ENCODE data around the gene PRSS36. TPM values are rescaled to one million over a fixed set of nuclear protein-coding genes. Genes with fewer than 3 reads are reported as not detected.
A peak's percentile ranks its signal among the peaks of the same experiment; 100 is the strongest.

PRSS36 gene
- total and polyA plus RNA-seq, 9 of the 15 experiments (the other 6 are each of a cell fraction or from before 2014, with no cell fraction given) = 0.09 to 1.2 (median 0.54) TPM; not detected in 2

- TF ChIP-seq HNRNPK (IDR thresholded peaks at IDR 0.05; ENCODE audit: low read depth, low read length, poor library complexity, severe bottlenecking) (no peak), CGGBP1 (CRISPR knock-in tag; IDR thresholded peaks at IDR 0.05) (no peak), BCOR (IDR thresholded peaks at IDR 0.05) (no peak), SNAPC5 (CRISPR knock-in tag; IDR thresholded peaks at IDR 0.05) (no peak), THRAP3 (IDR thresholded peaks at IDR 0.05; ENCODE audit: borderline replicate concordance) (no peak), XRCC3 (IDR thresholded peaks at IDR 0.05) (no peak), CBFA2T3 (IDR thresholded peaks at IDR 0.05) (peak; percentile 74), MXI1 (IDR thresholded peaks at IDR 0.05; ENCODE audit: low read depth, low read length) (no peak), PYGO2 (tag; IDR thresholded peaks at IDR 0.05) (no peak), ILK (tag; IDR thresholded peaks at IDR 0.05; ENCODE audit: borderline replicate concordance, low read depth) (no peak), ZHX1 (conservative IDR thresholded peaks at IDR 0.05; ENCODE audit: low read length) (no peak), HOXB6 (CRISPR knock-in tag; IDR thresholded peaks at IDR 0.05; ENCODE audit: borderline replicate concordance) (no peak), HDAC8 (tag; IDR thresholded peaks at IDR 0.05) (no peak), ZNF77 (CRISPR knock-in tag; IDR thresholded peaks at IDR 0.05) (no peak), ZNF263 (CRISPR knock-in tag; IDR thresholded peaks at IDR 0.05; ENCODE audit: borderline replicate concordance) (no peak), SAP30 (IDR thresholded peaks at IDR 0.05; ENCODE audit: borderline replicate concordance, insufficient read depth, low read depth, low read length, poor library complexity, severe bottlenecking) (no peak), CCNT2 (IDR thresholded peaks at IDR 0.05; ENCODE audit: borderline replicate concordance, extremely low read depth, insufficient read length, low read depth, low read length) (peak; percentile 34), PKNOX1 (IDR thresholded peaks at IDR 0.05) (0 out of 2 replicates have a peak, but pooled peaks have one; percentile 16), ZNF274 (IDR thresholded peaks at IDR 0.05; ENCODE audit: borderline replicate concordance, low read depth, low read length) (no peak), PPARD (CRISPR knock-in tag; IDR thresholded peaks at IDR 0.05) (no peak), SOX6 (IDR thresholded peaks at IDR 0.05) (no peak), CBX5 (IDR thresholded peaks at IDR 0.05; ENCODE audit: borderline replicate concordance, low read depth) (no peak; the same call in 1 of the 2 replicates), PHF8 (IDR thresholded peaks at IDR 0.05; ENCODE audit: borderline replicate concordance, low read length) (no peak), TSC22D4 (tag; IDR thresholded peaks at IDR 0.05) (no peak), RFX5 (IDR thresholded peaks at IDR 0.05; ENCODE audit: low read depth, low read length) (no peak)
Measured at GRCh38 chr16:31128711-31129567, 20.9 kb downstream of the PRSS36 start (continued).

Data from K562 (cell line).